ENCODE measurements around the gene BHLHE41.

BHLHE41 gene

DNA sequence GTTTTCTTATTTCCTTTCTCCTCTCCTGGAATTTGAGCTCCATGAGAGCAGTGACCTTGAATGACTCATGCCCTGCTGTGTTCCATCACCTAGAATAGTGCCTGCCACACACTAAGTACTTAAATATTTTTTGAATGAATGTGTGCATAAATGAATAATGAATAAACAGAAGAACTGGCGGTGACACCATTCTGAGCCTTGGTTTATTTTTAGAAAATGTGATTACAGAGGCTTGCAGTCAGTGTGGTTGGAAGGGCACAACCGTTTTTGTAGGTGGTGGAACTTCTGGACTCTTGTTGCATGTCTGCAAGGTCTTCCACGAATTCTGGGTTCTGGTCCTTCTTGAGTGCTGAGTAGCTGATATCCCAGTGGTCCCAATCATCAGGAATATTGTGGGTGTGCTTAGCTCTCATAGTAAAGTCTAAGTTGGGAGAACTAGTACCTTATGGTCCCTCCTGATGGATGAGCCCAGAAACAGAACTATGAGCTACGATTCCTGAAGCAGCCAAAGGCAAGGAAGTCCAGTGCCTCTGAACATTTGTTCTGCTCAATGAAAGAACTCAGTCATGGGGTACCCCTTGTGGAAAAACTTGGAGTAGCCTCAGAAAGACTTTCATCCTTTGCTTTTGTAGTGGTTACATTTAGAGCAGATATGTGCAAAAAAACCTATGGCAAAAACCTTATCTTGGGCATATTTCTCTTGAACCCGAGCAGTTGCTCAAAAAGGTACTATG is 28.8 kb upstream of the BHLHE41 start:
- no peak overlapping the region for H3K27ac ChIP-seq (ENCODE audit: low read depth, low read length)
- H2BK5ac ChIP-seq (ENCODE audit: low read length) = no peak overlapping the region
- H3K9ac ChIP-seq (ENCODE audit: low read length) = no peak overlapping the region
- no peak overlapping the region for H4K8ac ChIP-seq (ENCODE audit: low read depth, low read length)
- no peak overlapping the region for H3K23ac ChIP-seq (ENCODE audit: low read length)
- no peak overlapping the region for H3K4ac ChIP-seq (ENCODE audit: low read depth, low read length)
- H2AK5ac ChIP-seq (ENCODE audit: low read length) = no peak overlapping the region
- no peaks in the 10 kb centered on the region for H3K36me3 ChIP-seq (ENCODE audit: control insufficient read depth, insufficient read depth, low read length)
- H3K79me2 ChIP-seq (ENCODE audit: control insufficient read depth, insufficient read depth, low read length) = no peaks in the 10 kb centered on the region
- no peak overlapping the region for H4K5ac ChIP-seq (ENCODE audit: low read length)
- H3K79me1 ChIP-seq (ENCODE audit: low read length) = no peaks in the 10 kb centered on the region
- H3K56ac ChIP-seq (ENCODE audit: low read length) = no peak overlapping the region
- no peak overlapping the region for H2BK15ac ChIP-seq (replicated peaks; ENCODE audit: low read depth)
- H3K18ac ChIP-seq (ENCODE audit: low read length) = no peak overlapping the region
- H3K4me2 ChIP-seq (ENCODE audit: low read length) = no peak overlapping the region
- DNase-seq = no peak
- H3K4me1 ChIP-seq (ENCODE audit: control insufficient read depth, low read depth, low read length) = no peaks in the 10 kb centered on the region
- H3K4me3 ChIP-seq (ENCODE audit: low read length) = no peak overlapping the region
- no peak overlapping the region for H2BK120ac ChIP-seq (ENCODE audit: low read depth, low read length)
- H3K27me3 ChIP-seq (ENCODE audit: insufficient read depth, low read length, poor library complexity) = no peaks in the 10 kb centered on the region
- WGBS (ENCODE audit: extremely low coverage, insufficient coverage, low lambda C conversion rate) = no CpG with 5 or more reads among the region's 5 CpGs

DNA sequence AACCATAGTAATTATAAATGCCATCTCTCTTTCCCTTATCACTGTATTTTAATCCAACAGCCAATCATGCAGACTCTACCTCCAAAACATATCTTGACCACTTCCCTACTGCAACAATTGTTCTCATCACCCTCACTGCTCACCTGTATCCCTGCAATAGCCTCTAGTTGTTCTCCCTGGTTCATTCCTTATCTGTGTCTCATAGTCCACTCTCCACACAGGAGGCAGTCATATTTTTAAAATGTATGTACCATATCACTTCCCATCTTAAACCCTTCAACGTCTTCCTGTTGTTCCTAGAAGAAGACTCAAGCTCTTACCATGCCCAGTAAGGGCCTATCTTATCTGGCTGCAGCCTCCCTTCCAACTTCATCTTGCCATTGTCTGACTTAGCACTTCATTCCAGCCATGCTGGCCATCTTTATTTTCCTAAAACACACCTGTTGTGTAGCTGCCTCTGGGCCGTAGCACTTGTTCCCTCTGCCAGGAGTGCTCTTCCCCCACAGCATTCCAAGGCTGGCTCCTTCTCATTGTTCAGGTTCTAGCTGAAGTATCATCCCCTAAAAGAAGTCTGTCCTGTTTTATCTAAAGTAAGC is 27.8 kb upstream of the BHLHE41 start:
- Histone ChIP-seq H4K5ac (ENCODE audit: low read length) (no peak overlapping the region), H3K79me2 (ENCODE audit: control insufficient read depth, insufficient read depth, low read length) (no peaks in the 10 kb centered on the region), H3K4me2 (ENCODE audit: low read length) (no peak overlapping the region), H3K23ac (ENCODE audit: low read length) (no peak overlapping the region), H3K27me3 (ENCODE audit: insufficient read depth, low read length, poor library complexity) (no peaks in the 10 kb centered on the region), H3K4ac (ENCODE audit: low read depth, low read length) (no peak overlapping the region), H4K8ac (ENCODE audit: low read depth, low read length) (no peak overlapping the region), H2BK5ac (ENCODE audit: low read length) (no peak overlapping the region), H3K27ac (ENCODE audit: low read depth, low read length) (no peak overlapping the region), H3K56ac (ENCODE audit: low read length) (no peak overlapping the region), H3K4me3 (ENCODE audit: low read length) (no peak overlapping the region), H3K79me1 (ENCODE audit: low read length) (no peaks in the 10 kb centered on the region), H3K9ac (ENCODE audit: low read length) (no peak overlapping the region), H3K36me3 (ENCODE audit: control insufficient read depth, insufficient read depth, low read length) (no peaks in the 10 kb centered on the region), H2BK120ac (ENCODE audit: low read depth, low read length) (no peak overlapping the region), H2AK5ac (ENCODE audit: low read length) (no peak overlapping the region), H2BK15ac (replicated peaks; ENCODE audit: low read depth) (no peak overlapping the region), H3K18ac (ENCODE audit: low read length) (no peak overlapping the region), H3K4me1 (ENCODE audit: control insufficient read depth, low read depth, low read length) (no peaks in the 10 kb centered on the region)
- WGBS (ENCODE audit: extremely low coverage, insufficient coverage, low lambda C conversion rate) = no CpG with 5 or more reads among the region's 2 CpGs
- no peak for DNase-seq

DNA sequence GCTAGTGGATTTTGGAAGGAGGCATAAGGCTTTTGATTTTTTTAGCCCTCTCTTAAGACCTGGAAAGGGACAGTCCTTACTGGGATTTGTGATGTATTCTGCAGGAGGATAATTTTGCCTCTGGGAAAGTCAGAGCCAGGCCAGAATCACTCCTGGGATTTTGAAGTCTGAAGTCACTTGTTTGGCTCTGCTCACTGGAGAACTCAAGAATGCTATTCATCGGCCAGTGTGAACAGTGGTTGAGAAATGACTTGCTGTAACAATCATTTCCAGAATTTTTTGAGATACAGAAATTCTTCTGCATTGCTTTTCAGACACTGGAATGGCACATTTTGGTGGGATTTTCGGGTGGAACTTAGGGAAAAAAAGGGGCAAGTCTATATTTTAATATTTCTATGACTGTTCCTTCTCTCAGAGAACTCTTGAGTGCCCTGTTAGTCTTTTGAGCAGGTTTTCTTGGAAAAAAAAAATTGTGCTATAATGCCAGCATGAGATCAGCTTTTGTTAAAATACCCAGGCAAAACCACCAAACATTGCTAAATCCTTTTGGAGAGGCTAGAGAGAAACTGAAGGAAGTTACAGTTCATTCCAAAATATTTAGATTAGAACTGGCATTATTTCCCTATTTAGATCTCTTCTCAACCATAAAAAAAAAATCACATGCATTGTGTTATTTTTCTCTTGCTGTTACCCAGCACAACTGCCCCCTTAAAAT is 26.1 kb upstream of the BHLHE41 start:
- Histone ChIP-seq H2BK120ac (ENCODE audit: low read depth, low read length) (no peak overlapping the region), H3K4me3 (ENCODE audit: low read length) (no peak overlapping the region), H3K79me1 (ENCODE audit: low read length) (no peaks in the 10 kb centered on the region), H3K4me2 (ENCODE audit: low read length) (no peak overlapping the region), H4K5ac (ENCODE audit: low read length) (no peak overlapping the region), H3K36me3 (ENCODE audit: control insufficient read depth, insufficient read depth, low read length) (no peaks in the 10 kb centered on the region), H3K23ac (ENCODE audit: low read length) (no peak overlapping the region), H3K18ac (ENCODE audit: low read length) (no peak overlapping the region), H3K27ac (ENCODE audit: low read depth, low read length) (no peak overlapping the region), H2BK5ac (ENCODE audit: low read length) (no peak overlapping the region), H4K8ac (ENCODE audit: low read depth, low read length) (no peak overlapping the region), H2BK15ac (replicated peaks; ENCODE audit: low read depth) (no peak overlapping the region), H2AK5ac (ENCODE audit: low read length) (no peak overlapping the region), H3K56ac (ENCODE audit: low read length) (no peak overlapping the region), H3K4me1 (ENCODE audit: control insufficient read depth, low read depth, low read length) (no peaks in the 10 kb centered on the region), H3K79me2 (ENCODE audit: control insufficient read depth, insufficient read depth, low read length) (no peaks in the 10 kb centered on the region), H3K4ac (ENCODE audit: low read depth, low read length) (no peak overlapping the region), H3K9ac (ENCODE audit: low read length) (no peak overlapping the region), H3K27me3 (ENCODE audit: insufficient read depth, low read length, poor library complexity) (no peaks in the 10 kb centered on the region)
- no peak for DNase-seq
- WGBS (ENCODE audit: extremely low coverage, insufficient coverage, low lambda C conversion rate) = no CpG with 5 or more reads among the region's 2 CpGs

DNA sequence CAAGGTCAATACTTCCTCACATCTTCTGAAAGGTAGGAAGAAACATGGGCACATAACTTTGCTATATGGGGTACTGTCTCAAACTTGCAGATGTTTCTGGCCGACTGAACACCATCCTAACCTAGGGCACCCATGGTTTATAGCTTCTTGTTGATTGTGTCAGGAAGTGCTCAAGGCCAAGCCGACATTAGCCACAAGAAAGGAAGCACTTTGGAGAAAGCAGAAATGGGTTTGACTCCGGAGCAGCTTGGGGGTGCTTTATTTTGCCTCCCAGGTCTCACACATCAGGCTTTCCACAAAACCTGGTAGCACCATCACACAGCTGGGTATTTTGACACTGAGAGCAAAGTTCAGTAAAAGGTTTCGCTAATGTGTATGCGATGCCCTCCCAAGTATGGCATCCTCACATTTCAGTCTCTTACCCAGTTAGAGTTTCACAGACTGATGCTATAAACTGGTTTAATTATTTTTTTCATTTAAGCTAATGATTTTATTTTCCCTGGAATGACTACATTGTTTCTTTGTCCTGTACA is 25.2 kb upstream of the BHLHE41 start:
- DNase-seq = no peak

DNA sequence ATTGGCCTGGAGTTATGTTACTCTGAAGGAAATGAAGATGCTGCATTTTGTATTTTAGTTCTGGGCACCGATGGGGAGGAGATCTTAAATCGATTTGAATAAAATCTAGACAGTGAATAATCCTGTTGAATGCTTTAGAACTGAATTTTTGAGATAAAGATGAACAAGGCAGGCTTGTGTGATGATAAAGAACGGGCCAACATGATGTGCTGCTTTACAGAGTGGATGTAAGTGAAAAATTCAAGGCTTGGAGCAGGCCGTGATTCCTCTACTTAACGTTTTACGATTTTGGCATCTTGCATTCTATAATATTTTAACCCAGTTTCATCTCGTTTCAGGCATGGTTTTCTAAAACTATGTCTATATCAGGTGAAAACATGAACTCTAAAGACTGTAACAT is 23.5 kb upstream of the BHLHE41 start:
- Histone ChIP-seq H2AK5ac (ENCODE audit: low read length) (no peak overlapping the region), H3K4me1 (ENCODE audit: control insufficient read depth, low read depth, low read length) (no peaks in the 10 kb centered on the region), H3K4ac (ENCODE audit: low read depth, low read length) (no peak overlapping the region), H4K8ac (ENCODE audit: low read depth, low read length) (no peak overlapping the region), H3K27me3 (ENCODE audit: insufficient read depth, low read length, poor library complexity) (no peaks in the 10 kb centered on the region), H3K79me2 (ENCODE audit: control insufficient read depth, insufficient read depth, low read length) (no peaks in the 10 kb centered on the region), H3K36me3 (ENCODE audit: control insufficient read depth, insufficient read depth, low read length) (no peaks in the 10 kb centered on the region), H3K4me2 (ENCODE audit: low read length) (no peak overlapping the region), H3K9ac (ENCODE audit: low read length) (no peak overlapping the region), H3K79me1 (ENCODE audit: low read length) (no peaks in the 10 kb centered on the region), H3K4me3 (ENCODE audit: low read length) (no peak overlapping the region), H3K56ac (ENCODE audit: low read length) (no peak overlapping the region), H3K23ac (ENCODE audit: low read length) (no peak overlapping the region), H2BK15ac (replicated peaks; ENCODE audit: low read depth) (no peak overlapping the region), H3K27ac (ENCODE audit: low read depth, low read length) (no peak overlapping the region), H4K5ac (ENCODE audit: low read length) (no peak overlapping the region), H2BK5ac (ENCODE audit: low read length) (no peak overlapping the region), H3K18ac (ENCODE audit: low read length) (no peak overlapping the region), H2BK120ac (ENCODE audit: low read depth, low read length) (no peak overlapping the region)
- WGBS (ENCODE audit: extremely low coverage, insufficient coverage, low lambda C conversion rate) = no CpG with 5 or more reads among the region's 7 CpGs
- no peak for DNase-seq

More for the DNA sequence above, 25.2 kb upstream of the BHLHE41 start:
- Histone ChIP-seq H3K27ac (ENCODE audit: low read depth, low read length) (no peak overlapping the region), H3K79me2 (ENCODE audit: control insufficient read depth, insufficient read depth, low read length) (no peaks in the 10 kb centered on the region), H3K4ac (ENCODE audit: low read depth, low read length) (no peak overlapping the region), H3K4me2 (ENCODE audit: low read length) (no peak overlapping the region), H3K56ac (ENCODE audit: low read length) (no peak overlapping the region), H4K5ac (ENCODE audit: low read length) (no peak overlapping the region), H3K4me3 (ENCODE audit: low read length) (no peak overlapping the region), H2BK5ac (ENCODE audit: low read length) (no peak overlapping the region), H2AK5ac (ENCODE audit: low read length) (no peak overlapping the region), H3K36me3 (ENCODE audit: control insufficient read depth, insufficient read depth, low read length) (no peaks in the 10 kb centered on the region), H3K27me3 (ENCODE audit: insufficient read depth, low read length, poor library complexity) (no peaks in the 10 kb centered on the region), H2BK120ac (ENCODE audit: low read depth, low read length) (no peak overlapping the region), H3K4me1 (ENCODE audit: control insufficient read depth, low read depth, low read length) (no peaks in the 10 kb centered on the region), H3K23ac (ENCODE audit: low read length) (no peak overlapping the region), H3K79me1 (ENCODE audit: low read length) (no peaks in the 10 kb centered on the region), H2BK15ac (replicated peaks; ENCODE audit: low read depth) (no peak overlapping the region), H3K18ac (ENCODE audit: low read length) (no peak overlapping the region), H3K9ac (ENCODE audit: low read length) (no peak overlapping the region), H4K8ac (ENCODE audit: low read depth, low read length) (no peak overlapping the region)
- no CpG with 5 or more reads among the region's 5 CpGs for WGBS (ENCODE audit: extremely low coverage, insufficient coverage, low lambda C conversion rate)
